Measurements from ENCODE around the gene CCDC136. TPM values are rescaled to one million over a fixed set of nuclear protein-coding genes. Genes with fewer than 3 reads are reported as not detected.

The CCDC136 gene
- total RNA-seq, 1 donor from 2014 or later: 39.1 TPM

DNA sequence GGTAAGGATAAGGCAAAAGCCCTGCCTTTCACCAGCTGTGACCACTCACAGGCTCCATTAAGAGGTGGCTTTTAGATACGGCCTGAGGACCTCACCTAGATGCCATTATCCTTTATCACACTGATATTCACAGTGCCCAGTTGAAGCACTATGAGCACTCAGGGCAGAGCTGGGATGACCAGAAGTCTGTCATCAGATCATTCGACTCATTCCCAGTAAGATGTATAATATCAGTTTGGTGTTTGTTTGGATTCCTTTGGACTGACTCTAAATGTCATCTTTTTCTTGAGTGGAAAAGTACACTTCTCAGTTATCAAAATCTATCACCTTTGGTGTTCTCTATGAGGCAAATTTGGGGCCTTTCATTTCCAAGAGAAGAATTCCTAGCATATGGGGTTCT, 18.7 kb downstream of the CCDC136 start:
- Mint-ChIP-seq H3K4me3 (no peak overlapping the region), H3K27ac (no peak overlapping the region), H3K9me3 (no peaks in the 10 kb centered on the region), H3K27me3 (ENCODE audit: low read depth) (peaks cover 3% of the 10 kb centered on the region), H3K4me1 (no peaks in the 10 kb centered on the region), H3K36me3 (peaks cover 8% of the 10 kb centered on the region)
- DNase-seq (ENCODE audit: low spot score in 2 of 2, unreplicated experiment in 2 of 2): no peak
- TF ChIP-seq, protein P1, sequence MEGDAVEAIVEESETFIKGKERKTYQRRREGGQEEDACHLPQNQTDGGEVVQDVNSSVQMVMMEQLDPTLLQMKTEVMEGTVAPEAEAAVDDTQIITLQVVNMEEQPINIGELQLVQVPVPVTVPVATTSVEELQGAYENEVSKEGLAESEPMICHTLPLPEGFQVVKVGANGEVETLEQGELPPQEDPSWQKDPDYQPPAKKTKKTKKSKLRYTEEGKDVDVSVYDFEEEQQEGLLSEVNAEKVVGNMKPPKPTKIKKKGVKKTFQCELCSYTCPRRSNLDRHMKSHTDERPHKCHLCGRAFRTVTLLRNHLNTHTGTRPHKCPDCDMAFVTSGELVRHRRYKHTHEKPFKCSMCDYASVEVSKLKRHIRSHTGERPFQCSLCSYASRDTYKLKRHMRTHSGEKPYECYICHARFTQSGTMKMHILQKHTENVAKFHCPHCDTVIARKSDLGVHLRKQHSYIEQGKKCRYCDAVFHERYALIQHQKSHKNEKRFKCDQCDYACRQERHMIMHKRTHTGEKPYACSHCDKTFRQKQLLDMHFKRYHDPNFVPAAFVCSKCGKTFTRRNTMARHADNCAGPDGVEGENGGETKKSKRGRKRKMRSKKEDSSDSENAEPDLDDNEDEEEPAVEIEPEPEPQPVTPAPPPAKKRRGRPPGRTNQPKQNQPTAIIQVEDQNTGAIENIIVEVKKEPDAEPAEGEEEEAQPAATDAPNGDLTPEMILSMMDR (IDR thresholded peaks at IDR 0.05; ENCODE audit: unreplicated experiment): no peak

DNA sequence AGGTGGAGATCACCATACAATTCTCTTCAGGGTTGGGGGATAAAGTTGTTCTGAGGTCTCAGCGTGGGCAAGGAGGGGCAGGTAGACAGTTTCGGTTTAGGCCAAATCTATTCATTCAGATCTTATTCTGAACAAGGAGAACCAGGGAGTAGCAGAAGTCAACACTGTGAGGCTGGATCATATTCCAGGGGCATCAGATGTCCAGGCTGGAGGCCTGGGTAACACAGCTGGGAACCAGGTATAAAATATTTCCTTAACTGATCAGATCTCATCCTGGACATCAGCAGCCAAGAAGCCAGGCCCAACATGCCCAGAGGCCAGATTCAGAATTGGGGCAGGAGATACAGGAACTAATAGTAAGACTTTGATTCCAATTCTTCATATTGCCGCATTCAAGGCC, 19.2 kb downstream of the CCDC136 start:
- DNase-seq (ENCODE audit: low spot score in 2 of 2, unreplicated experiment in 2 of 2): no peak
- Mint-ChIP-seq H3K27me3 (ENCODE audit: low read depth) (peaks cover 6% of the 10 kb centered on the region), H3K4me3 (no peak overlapping the region)

DNA sequence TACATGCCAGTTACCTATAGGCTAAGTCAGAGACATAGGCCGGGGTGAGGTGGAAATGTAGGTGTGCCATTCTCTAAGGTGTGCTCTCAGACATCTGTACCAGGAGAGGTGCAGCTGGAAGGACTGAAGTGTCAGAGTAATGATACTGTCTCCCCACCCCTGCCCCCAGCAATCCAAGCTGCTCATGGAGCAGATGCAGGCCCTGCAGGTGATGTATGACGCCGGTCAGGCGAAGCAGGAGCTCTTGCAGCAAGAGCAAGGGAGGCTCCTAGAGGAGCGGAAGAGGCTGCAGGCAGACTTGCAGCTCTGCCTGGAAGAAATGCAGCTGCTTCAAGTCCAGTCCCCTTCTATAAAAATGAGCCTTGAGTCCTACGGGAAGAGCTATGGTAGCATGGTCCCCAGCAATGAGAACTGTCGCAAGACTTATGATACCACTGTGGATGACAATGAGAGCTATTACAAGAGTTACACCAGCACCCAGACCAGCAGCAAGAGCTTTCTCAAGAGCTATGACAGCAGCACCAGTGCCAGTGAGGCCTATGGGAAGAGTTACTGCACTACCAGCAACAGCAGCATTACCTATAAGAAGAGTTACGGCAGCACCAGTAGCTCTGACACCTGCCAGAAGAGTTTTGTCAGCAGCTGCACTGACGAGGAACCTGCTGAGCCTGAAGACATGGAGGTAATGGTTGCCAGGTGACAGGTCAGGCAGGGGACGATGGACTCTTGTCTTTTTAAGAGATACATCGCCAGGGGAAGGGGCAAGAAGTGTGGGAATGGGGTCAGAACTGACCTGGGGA, 20.1 kb downstream of the CCDC136 start:
- Mint-ChIP-seq H3K4me1 (no peaks in the 10 kb centered on the region), H3K4me3 (no peak overlapping the region), H3K27ac (no peak overlapping the region), H3K27me3 (ENCODE audit: low read depth) (peaks cover 6% of the 10 kb centered on the region), H3K9me3 (no peaks in the 10 kb centered on the region), H3K36me3 (peaks cover 4% of the 10 kb centered on the region)
- TF ChIP-seq, protein P1 (IDR thresholded peaks at IDR 0.05; ENCODE audit: unreplicated experiment): no peak
- no peak for DNase-seq (ENCODE audit: low spot score in 2 of 2, unreplicated experiment in 2 of 2)

More for the DNA sequence above, 19.2 kb downstream of the CCDC136 start:
- peaks cover 6% of the 10 kb centered on the region for H3K36me3 Mint-ChIP-seq
- H3K27ac Mint-ChIP-seq: no peak overlapping the region
- no peaks in the 10 kb centered on the region for H3K4me1 Mint-ChIP-seq
- H3K9me3 Mint-ChIP-seq: no peaks in the 10 kb centered on the region
- TF ChIP-seq, protein P1 (IDR thresholded peaks at IDR 0.05; ENCODE audit: unreplicated experiment): no peak

DNA sequence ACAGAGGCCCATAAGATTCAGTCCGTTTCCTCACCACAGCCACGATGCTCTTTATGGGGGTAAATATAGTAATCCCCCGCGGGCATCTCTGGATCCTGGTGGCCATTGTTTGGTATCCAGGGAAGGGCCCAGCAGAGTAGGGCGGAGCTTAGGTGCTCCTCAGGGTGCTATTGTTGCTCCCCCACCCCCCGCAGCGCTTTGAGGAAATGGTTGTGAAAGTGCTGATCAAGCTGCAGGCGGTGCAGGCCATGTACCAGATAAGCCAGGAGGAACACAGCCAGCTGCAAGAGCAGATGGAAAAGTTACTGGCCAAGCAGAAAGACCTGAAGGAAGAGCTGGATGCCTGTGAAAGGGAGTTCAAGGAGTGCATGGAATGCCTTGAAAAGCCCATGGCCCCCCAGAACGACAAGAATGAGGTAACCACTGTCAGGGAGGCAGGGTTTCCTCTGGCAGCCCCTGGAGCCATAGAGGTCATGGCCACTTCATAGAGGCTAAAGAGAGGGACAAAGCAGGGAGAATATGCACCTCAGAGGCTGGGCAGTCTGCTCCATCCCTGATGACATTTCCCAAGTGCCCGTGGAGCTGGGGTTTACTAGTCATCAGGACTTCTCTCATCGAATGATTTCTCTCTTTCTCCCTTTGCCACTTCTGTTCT, 20.9 kb downstream of the CCDC136 start:
- no peaks in the 10 kb centered on the region for H3K4me1 Mint-ChIP-seq
- TF ChIP-seq, protein P1 (IDR thresholded peaks at IDR 0.05; ENCODE audit: unreplicated experiment): no peak
- no peaks in the 10 kb centered on the region for H3K9me3 Mint-ChIP-seq
- H3K4me3 Mint-ChIP-seq: no peak overlapping the region
- peaks cover 4% of the 10 kb centered on the region for H3K36me3 Mint-ChIP-seq
- no peak overlapping the region for H3K27ac Mint-ChIP-seq
- no peak for DNase-seq (ENCODE audit: low spot score in 2 of 2, unreplicated experiment in 2 of 2)
- H3K27me3 Mint-ChIP-seq (ENCODE audit: low read depth): peaks cover 6% of the 10 kb centered on the region

DNA sequence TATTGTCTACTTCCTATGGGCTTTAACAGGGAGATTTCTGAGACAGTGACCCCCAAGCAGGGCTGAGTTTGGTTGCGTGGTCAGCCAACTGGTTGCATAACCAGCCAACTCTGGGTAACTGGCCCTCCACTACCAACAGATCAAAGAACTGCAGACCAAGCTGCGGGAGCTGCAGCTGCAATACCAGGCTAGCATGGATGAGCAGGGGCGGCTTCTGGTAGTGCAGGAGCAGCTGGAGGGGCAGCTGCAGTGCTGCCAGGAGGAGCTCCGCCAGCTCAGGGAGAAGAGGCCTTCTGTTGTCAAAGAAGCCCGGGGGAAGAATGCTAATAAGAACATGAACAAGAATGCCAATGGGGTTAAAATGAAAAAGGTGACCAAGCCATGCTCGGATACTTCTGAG, 22.7 kb downstream of the CCDC136 start:
- peaks cover 7% of the 10 kb centered on the region for H3K4me1 Mint-ChIP-seq
- TF ChIP-seq, protein P1 (IDR thresholded peaks at IDR 0.05; ENCODE audit: unreplicated experiment): no peak
- peaks cover 4% of the 10 kb centered on the region for H3K36me3 Mint-ChIP-seq
- H3K27me3 Mint-ChIP-seq (ENCODE audit: low read depth): peaks cover 10% of the 10 kb centered on the region
- no peak overlapping the region for H3K4me3 Mint-ChIP-seq
- no peak for DNase-seq (ENCODE audit: low spot score in 2 of 2, unreplicated experiment in 2 of 2)
- H3K9me3 Mint-ChIP-seq: no peaks in the 10 kb centered on the region
- no peak overlapping the region for H3K27ac Mint-ChIP-seq
